ENCODE results near the gene RNF40. TPM values are rescaled to one million over a fixed set of nuclear protein-coding genes. Genes with fewer than 3 reads are reported as not detected.

The RNF40 gene
- total and polyA plus RNA-seq, 4 donors: 25.9 to 55.4 (median 34.1) TPM

- DNase-seq (ENCODE audit: low spot score): no peak
- no peaks in the 10 kb centered on the region for H3K9me3 ChIP-seq (ENCODE audit: control insufficient read depth in 4 of 4, low read length in 3 of 4)
- H3K27me3 ChIP-seq (ENCODE audit: control insufficient read depth in 4 of 4, insufficient read depth in 4 of 4, low read length in 3 of 4): no peaks in the 10 kb centered on the region
- peaks cover 27 to 70% (median 53%) of the 10 kb centered on the region in 4 donors for H3K36me3 ChIP-seq (ENCODE audit: control insufficient read depth in 4 of 4, insufficient read depth in 3 of 4, low read depth in 1 of 4, low read length in 3 of 4)
- WGBS: 95% methylated on average over 14 of the region's 14 CpGs
- no peak for TF ChIP-seq HNF4A (conservative IDR thresholded peaks at IDR 0.05)
- no peak for TF ChIP-seq TAF1 (conservative IDR thresholded peaks at IDR 0.05)
- TF ChIP-seq EGR1 (IDR thresholded peaks at IDR 0.05; ENCODE audit: low read depth in 2 of 2): no peak
- no peak for TF ChIP-seq YY1 (IDR thresholded peaks at IDR 0.05)
- TF ChIP-seq, protein P1, sequence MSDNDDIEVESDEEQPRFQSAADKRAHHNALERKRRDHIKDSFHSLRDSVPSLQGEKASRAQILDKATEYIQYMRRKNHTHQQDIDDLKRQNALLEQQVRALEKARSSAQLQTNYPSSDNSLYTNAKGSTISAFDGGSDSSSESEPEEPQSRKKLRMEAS (IDR thresholded peaks at IDR 0.05): no peak
- TF ChIP-seq CTCF (IDR thresholded peaks at IDR 0.05; ENCODE audit: low read depth, low read length, missing input control): no peak
- no peak for TF ChIP-seq GABPA (IDR thresholded peaks at IDR 0.05 in 1 of 2, conservative IDR thresholded peaks at IDR 0.05 in 1 of 2)
- no peak for TF ChIP-seq SP1 (IDR thresholded peaks at IDR 0.05)
- H3K4me1 ChIP-seq (ENCODE audit: control insufficient read depth in 4 of 4, insufficient read depth in 4 of 4, low read length in 3 of 4): peaks cover 2 to 10% (median 7%) of the 10 kb centered on the region in 4 donors
- H3K27ac ChIP-seq (ENCODE audit: low read depth in 1 of 2, low read length in 2 of 2): no peak overlapping the region
- H3K4me3 ChIP-seq (ENCODE audit: low read depth in 1 of 3, low read length in 3 of 3): no peak overlapping the region
- H3K9ac ChIP-seq (ENCODE audit: low read depth in 1 of 2, low read length in 2 of 2): no peak overlapping the region
Measured at GRCh38 chr16:30771726-30772125, 9.6 kb downstream of the RNF40 start.

GRCh38 chr16:30773826-30774225 is 11.7 kb downstream of the RNF40 start:
- 91% methylated on average over 14 of the region's 14 CpGs for WGBS
- peaks cover 14 to 49% (median 33%) of the 10 kb centered on the region in 4 donors for H3K36me3 ChIP-seq (ENCODE audit: control insufficient read depth in 4 of 4, insufficient read depth in 3 of 4, low read depth in 1 of 4, low read length in 3 of 4)
- no peak for DNase-seq (ENCODE audit: low spot score)
- H3K4me3 ChIP-seq (ENCODE audit: low read depth in 1 of 3, low read length in 3 of 3): no peak overlapping the region
- H3K4me1 ChIP-seq (ENCODE audit: control insufficient read depth in 4 of 4, insufficient read depth in 4 of 4, low read length in 3 of 4): peaks cover 2 to 14% (median 7%) of the 10 kb centered on the region in 4 donors
- TF ChIP-seq HNF4G (IDR thresholded peaks at IDR 0.05) (no peak), REST (IDR thresholded peaks at IDR 0.05) (no peak), FOXA1 (IDR thresholded peaks at IDR 0.05) (no peak), RAD21 (IDR thresholded peaks at IDR 0.05) (no peak), RXRA (IDR thresholded peaks at IDR 0.05) (no peak), FOXA2 (IDR thresholded peaks at IDR 0.05) (no peak)
- no peak overlapping the region for H3K27ac ChIP-seq (ENCODE audit: low read depth in 1 of 2, low read length in 2 of 2)
- H3K9ac ChIP-seq (ENCODE audit: low read depth in 1 of 2, low read length in 2 of 2): no peak overlapping the region
- H3K9me3 ChIP-seq (ENCODE audit: control insufficient read depth in 4 of 4, low read length in 3 of 4): no peaks in the 10 kb centered on the region
- H3K27me3 ChIP-seq (ENCODE audit: control insufficient read depth in 4 of 4, insufficient read depth in 4 of 4, low read length in 3 of 4): no peaks in the 10 kb centered on the region
